Ovary (tissue), 10 donors: ENCODE results near the gene SLC1A6. TPM values are rescaled to one million over a fixed set of nuclear protein-coding genes. Genes with fewer than 3 reads are reported as not detected.

Experiments
- DNase-seq, 5 donors: peaks; one replicate each; pipeline ENCODE4 v3.0.0-alpha.2; 2019 to 2020
- H3K27ac ChIP-seq, 2 donors: fragments of 200-600 bp; one replicate each; pipeline versions ENCODE4 v1.5.1 to v1.8.0; 2019 to 2022
- H3K27me3 ChIP-seq: fragments of 200-600 bp; one replicate; pipeline ENCODE4 v1.8.0; 2022
- H3K36me3 ChIP-seq: fragments of 200-600 bp; sonication (generic); one replicate; pipeline ENCODE4 v1.5.1; 2019
- H3K4me1 ChIP-seq: one replicate; pipeline ENCODE4 v1.8.1; 2013; ENCODE audit warnings: mild to moderate bottlenecking, moderate library complexity; ENCODE audit not compliant: insufficient read depth
- H3K4me3 ChIP-seq: fragments of 200-600 bp; sonication (generic); one replicate; pipeline ENCODE4 v1.5.1; 2017
- H3K9me3 ChIP-seq, 2 donors: fragments of 200-600 bp in 1 of 2; sonication (generic) in 1 of 2; one replicate each; pipeline versions ENCODE4 v1.5.1 to v1.8.1; 2013 to 2019; ENCODE audit warnings: mild to moderate bottlenecking in 1 of 2, moderate library complexity in 1 of 2
- EP300 ChIP-seq: sonication (generic); formaldehyde crosslinking; IDR thresholded peaks from one replicate; pipeline ENCODE4 v1.6.1; 2017; ENCODE audit warnings: antibody characterized with exemption
- POLR2A ChIP-seq: fragments of 450-650 bp; IDR thresholded peaks from one replicate; pipeline ENCODE4 v1.6.1; 2017; ENCODE audit warnings: antibody characterized with exemption, mild to moderate bottlenecking, moderate library complexity
- WGBS, 3 donors: extraction: QIAGEN DNeasy Blood & Tissue Kit in 1 of 3; methylation state at CpG; one replicate each; pipeline versions ENCODE4 v1.1.5 to v1.1.7; 2013 to 2017; 5-methylcytosine and 5-hydroxymethylcytosine counted together
- intact Hi-C, 4 donors: fragments of 100-400 bp; cut with DNase I; formaldehyde crosslinking; loops; one replicate each; pipeline versions ENCODE4 v1.11.0 to v1.15.1; 2022 to 2023
- long read RNA-seq, 3 donors: library from polyadenylated mRNA in 2 of 3; unstranded in 2 of 3; transcript quantifications; one replicate each; pipeline ENCODE4 v2.0.0 and lab custom pipeline, GENCODE V29; 2021 to 2026
- polyA plus RNA-seq, 2 donors: library from polyadenylated mRNA; stranded (reverse); fragments of 200-250 nt in 1 of 2; fragments of 350-450 nt in 1 of 2; fragmentation: Illumina TruSeq in 1 of 2; extraction: RNeasy Lipid Tissue Mini Kit (QIAGEN cat#74804) in 1 of 2; gene quantifications; one replicate each; pipeline ENCODE4 v1.2.3, GENCODE V29; 2013 to 2014
- total RNA-seq, 7 donors: library from RNA; depleted of rRNA in 2 of 7; stranded (reverse); fragments of >200 nt in 2 of 7; fragmentation: NEBNext Ultra II Directional in 3 of 7; extraction: Animal tissue kit (Norgen Biotek cat#: 25700) in 3 of 7; gene quantifications; one replicate each; pipeline versions ENCODE4 v1.1.0 to v1.2.4, GENCODE V29; 2016 to 2023
- TF ChIP-seq, protein P1 (sequence below), 3 donors: fragments of 450-650 bp in 2 of 3; fragments of 200-600 bp in 1 of 3; IDR thresholded peaks; one replicate each; pipeline versions ENCODE4 v1.5.1 to v1.8.0; 2016 to 2022; ENCODE audit warnings: antibody characterized with exemption in 3 of 3, mild to moderate bottlenecking in 1 of 3
- donor health status: DM: no; HTN: no; CAD: no; lungs with moderate emphysema.
- donor health status: DM: no; HTN: no; CAD: no.
- donor health status: Bipolar disorder and iron deficiency.
- donor health status: DM: yes; HTN: yes; CAD: no.
- donor health status: DM: no; HTN: no; CAD: no.
- donor health status: DM: yes; HTN: yes; CAD: no.

The SLC1A6 gene
- total RNA-seq (not detected), polyA plus RNA-seq (under 1 TPM in 1 of 2 donors, not detected in 1; 0.08 TPM)
- long read RNA-seq, donor 1, result 0 reads
- long read RNA-seq, donor 2, result 0 reads
- long read RNA-seq, donor 3, result 0 reads

DNA sequence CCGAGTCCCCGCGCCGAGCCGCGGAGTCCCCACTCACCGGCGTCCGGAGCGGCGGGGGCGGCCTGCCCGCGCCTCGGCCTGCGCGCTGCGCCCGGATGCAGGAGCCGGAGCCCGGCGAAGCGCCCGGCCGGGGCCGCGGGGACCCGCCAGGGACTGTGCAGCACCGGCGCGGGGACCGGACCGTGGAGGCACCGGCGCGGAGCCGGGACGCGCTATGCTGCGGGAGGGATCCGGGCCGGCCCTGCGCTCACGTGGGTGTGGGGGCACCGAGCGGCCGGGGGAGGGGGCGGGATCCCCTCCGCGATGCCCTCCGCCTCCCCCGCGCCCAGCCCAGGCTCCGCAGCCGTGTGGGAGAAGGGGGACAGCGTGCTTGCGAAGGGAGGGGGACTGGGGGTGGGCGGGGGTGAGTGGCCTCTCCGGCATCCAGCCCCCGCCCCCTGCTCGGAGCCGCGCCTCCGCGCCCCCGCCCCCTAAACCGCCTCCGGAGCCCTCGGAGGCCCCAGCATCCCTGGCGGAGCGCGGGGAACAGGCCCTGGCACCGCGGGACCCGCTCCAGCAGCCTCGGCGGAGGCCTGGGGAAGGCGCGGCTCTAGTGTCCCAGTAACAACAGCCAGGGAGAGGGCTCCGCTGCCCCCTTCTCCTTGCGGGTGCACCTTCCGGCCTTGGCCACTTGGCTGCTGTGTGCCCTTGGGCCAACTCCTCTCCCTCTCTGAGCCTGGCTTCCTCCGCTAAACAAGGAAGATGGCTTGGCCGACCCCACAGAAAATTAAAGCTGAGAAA lies at the start of gene SLC1A6:
SLC1A6 (minus strand) TSS at position 389 of the 780 bp plus-strand sequence. CDS start 6,954 bp downstream, outside the sequence.
- 0 to 2% (median 0%) methylated on average over 38 to 80 of the region's 84 CpGs for whole genome bisulfite sequencing, 3 donors
- intact Hi-C loops, result loop anchor here in 1 of 4 donors (5.0 kb wide), 1 partner anchor 1442 kb away; no protein-coding TSS in a partner anchor

GRCh38 chr19:15028490-15028889 lies 48.8 kb upstream of the SLC1A6 start:
- WGBS, 3 donors, result 59 to 68% (median 64%) methylated on average over 5 of the region's 5 CpGs
- Histone ChIP-seq H3K27ac (no peak overlapping the region), H3K36me3 (no peaks in the 10 kb centered on the region), H3K9me3 (no peaks in the 10 kb centered on the region), H3K27me3 (no peaks in the 10 kb centered on the region), H3K4me3 (no peak overlapping the region), H3K4me1 (no peaks in the 10 kb centered on the region)
- intact Hi-C loops, result no loop called here
- no peak for TF ChIP-seq POLR2A
- TF ChIP-seq, protein P1, sequence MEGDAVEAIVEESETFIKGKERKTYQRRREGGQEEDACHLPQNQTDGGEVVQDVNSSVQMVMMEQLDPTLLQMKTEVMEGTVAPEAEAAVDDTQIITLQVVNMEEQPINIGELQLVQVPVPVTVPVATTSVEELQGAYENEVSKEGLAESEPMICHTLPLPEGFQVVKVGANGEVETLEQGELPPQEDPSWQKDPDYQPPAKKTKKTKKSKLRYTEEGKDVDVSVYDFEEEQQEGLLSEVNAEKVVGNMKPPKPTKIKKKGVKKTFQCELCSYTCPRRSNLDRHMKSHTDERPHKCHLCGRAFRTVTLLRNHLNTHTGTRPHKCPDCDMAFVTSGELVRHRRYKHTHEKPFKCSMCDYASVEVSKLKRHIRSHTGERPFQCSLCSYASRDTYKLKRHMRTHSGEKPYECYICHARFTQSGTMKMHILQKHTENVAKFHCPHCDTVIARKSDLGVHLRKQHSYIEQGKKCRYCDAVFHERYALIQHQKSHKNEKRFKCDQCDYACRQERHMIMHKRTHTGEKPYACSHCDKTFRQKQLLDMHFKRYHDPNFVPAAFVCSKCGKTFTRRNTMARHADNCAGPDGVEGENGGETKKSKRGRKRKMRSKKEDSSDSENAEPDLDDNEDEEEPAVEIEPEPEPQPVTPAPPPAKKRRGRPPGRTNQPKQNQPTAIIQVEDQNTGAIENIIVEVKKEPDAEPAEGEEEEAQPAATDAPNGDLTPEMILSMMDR (IDR thresholded peaks at IDR 0.05), result no peak
- no peak for DNase-seq

More for the DNA sequence above, at the start of gene SLC1A6:
- Histone ChIP-seq H3K9me3 (no peaks in the 10 kb centered on the region), H3K27me3 (no peaks in the 10 kb centered on the region), H3K27ac (no peak within 1 kb of the TSS), H3K4me1 (no peaks in the 10 kb centered on the region), H3K36me3 (no peaks in the 10 kb centered on the region), H3K4me3 (no peak within 1 kb of the TSS)
- no peak for TF ChIP-seq EP300
- TF ChIP-seq, protein P1 (IDR thresholded peaks at IDR 0.05), result no peak
- TF ChIP-seq POLR2A, result no peak
- DNase-seq, result no peak

DNA sequence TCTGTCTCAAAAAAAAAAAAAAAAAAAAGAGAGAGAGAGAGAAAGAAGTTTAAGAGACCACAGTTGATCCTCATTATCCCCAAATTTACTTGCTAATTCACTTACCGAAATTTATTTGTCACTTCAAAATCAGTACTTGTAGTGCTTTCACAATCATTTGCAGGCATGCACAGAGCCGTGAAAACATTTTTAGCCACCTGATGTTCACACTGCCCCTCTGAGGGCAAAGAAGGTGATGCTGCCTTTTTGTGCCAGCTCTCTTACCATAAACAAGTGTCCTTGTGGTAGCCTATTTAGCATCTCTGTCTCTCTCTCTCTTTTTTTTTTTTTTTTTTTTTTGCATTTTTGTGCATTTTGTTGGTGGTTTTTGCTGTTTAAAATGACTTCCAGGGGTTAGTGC lies 45.6 kb upstream of the SLC1A6 start:
- Histone ChIP-seq H3K4me1 (no peaks in the 10 kb centered on the region), H3K4me3 (no peak overlapping the region), H3K9me3 (no peaks in the 10 kb centered on the region), H3K36me3 (no peaks in the 10 kb centered on the region), H3K27me3 (no peaks in the 10 kb centered on the region), H3K27ac (no peak overlapping the region)
- no peak for TF ChIP-seq EP300
- TF ChIP-seq, protein P1 (IDR thresholded peaks at IDR 0.05), result no peak
- no peak for TF ChIP-seq POLR2A
- DNase-seq, result no peak
- WGBS, 3 donors, result 42 to 45% (median 42%) methylated on average over 2 of the region's 2 CpGs
- intact Hi-C loops, result no loop called here

- H3K4me3 ChIP-seq, result no peak overlapping the region
- no peak overlapping the region for H3K27ac ChIP-seq
- intact Hi-C loops, result no loop called here
- TF ChIP-seq, protein P1 (IDR thresholded peaks at IDR 0.05), result no peak
- TF ChIP-seq POLR2A, result no peak
- TF ChIP-seq EP300, result no peak
- no peak for DNase-seq
- H3K9me3 ChIP-seq, result no peaks in the 10 kb centered on the region
- no peaks in the 10 kb centered on the region for H3K27me3 ChIP-seq
- no peaks in the 10 kb centered on the region for H3K36me3 ChIP-seq
- 16 to 32% (median 23%) methylated on average over 31 of the region's 31 CpGs for WGBS, 3 donors
- no peaks in the 10 kb centered on the region for H3K4me1 ChIP-seq
These were observed 43.1 kb upstream of the SLC1A6 start for GRCh38 chr19:15022752-15023151.
